Left kidney (tissue), 2 donors: Measurements from ENCODE around the gene PECR. TPM values are rescaled to one million over a fixed set of nuclear protein-coding genes. Genes with fewer than 3 reads are reported as not detected.
"Not testable (repeated sequence)": the region's sequence is repeated elsewhere in the genome, so short reads cannot be mapped to it uniquely, and the experiment has no call there.

ENCODE experiments used
- DNase-seq: peaks from one replicate; pipeline ENCODE4 v3.0.0-alpha.2; 2013
- polyA plus RNA-seq: library from polyadenylated mRNA; unstranded; fragments of 120-200 nt; gene quantifications from one replicate; pipeline ENCODE4 v1.2.1, GENCODE V29; 2013; ENCODE audit not compliant: insufficient read length

Gene PECR
- polyA plus RNA-seq, 1 donor: 46.0 TPM

GRCh38 chr2:216002693-216003092, 78.9 kb downstream of the PECR start:
- no peak for DNase-seq

DNA sequence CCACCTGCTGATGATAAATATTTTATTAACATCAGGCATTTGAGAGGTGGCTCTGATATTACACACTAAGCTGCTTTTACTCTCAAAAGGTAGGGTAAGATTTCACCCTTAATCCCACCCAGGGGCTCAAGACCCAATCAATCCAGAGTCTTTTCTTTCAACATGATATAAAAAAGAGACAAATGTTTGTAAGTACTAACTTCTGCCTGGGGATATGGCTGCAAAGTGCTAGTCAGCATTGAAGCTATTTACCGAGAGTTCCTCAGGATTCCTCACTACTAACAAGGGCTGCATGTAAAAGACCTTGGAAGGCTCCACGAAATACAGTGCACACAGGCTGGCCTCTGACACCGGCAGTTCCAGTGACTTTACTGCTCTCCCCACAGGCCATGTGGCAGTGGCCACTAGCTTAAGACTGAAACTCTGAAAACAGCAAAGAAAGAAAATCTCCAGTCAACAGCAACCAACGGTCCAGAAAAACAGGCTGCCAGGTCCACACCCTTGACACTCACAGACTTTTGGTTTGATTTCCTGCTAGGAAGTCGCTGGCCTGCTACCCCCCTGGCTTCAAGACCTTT, 79.4 kb downstream of the PECR start:
- no peak for DNase-seq

GRCh38 chr2:216001216-216002100, 80.2 kb downstream of the PECR start:
- DNase-seq: no peak

DNA sequence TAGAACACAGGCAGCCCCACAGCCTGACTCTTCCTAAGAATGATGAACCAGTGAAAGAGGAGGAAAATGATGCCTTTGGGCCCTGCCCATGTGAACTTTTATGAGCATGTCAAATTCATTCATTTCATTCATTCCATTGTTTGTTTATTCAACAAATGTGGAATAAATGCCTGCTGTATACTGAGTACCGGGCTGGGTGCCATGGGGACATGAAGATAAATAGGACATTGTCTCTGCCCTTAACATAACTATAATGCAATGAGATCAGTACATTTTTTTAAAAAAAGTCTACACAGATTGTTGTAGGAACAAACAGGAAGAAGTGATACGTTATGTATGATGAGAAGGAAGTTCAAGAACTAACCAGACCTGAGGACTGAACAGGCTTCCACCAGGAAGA, 83.0 kb downstream of the PECR start:
- no peak for DNase-seq

GRCh38 chr2:215997219-215997618, 84.4 kb downstream of the PECR start:
- no peak for DNase-seq

GRCh38 chr2:215994911-215995310, 86.7 kb downstream of the PECR start:
- DNase-seq: no peak

DNA sequence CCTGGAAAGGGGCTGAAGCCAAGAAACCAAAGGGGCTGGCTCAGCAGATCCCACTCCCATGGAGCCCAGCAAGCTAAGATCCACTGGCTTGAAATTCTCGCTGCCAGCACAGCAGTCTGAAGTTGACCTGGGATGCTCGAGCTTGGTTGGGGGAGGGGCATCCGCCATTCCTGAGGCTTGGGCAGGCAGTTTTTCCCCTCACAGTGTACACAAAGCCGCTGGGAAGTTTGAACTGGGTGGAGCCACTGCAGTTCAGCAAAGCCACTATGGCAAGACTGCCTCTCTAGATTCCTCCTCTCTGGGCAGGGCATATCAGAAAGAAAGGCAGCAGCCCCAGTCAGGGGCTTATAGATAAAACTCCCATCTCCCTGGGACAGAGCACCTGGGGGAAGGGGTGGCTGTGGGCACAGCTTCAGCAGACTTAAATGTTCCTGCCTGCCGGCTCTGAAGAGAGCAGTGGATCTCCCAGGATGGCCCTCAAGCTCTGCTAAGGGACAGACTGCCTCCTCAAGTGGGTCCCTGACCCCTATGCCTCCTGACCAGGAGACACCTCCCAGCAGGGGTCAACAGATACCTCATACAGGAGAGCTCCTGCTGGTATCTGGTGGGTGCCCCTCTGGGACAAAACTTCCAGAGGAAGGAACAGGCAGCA, 92.9 kb downstream of the PECR start:
- not testable (repeated sequence) for DNase-seq

Other genes starting within 250 kb of the PECR start
- gene MREG, start 68.3 kb downstream of the PECR start, polyA plus RNA-seq: 25.4 TPM
- 14.0 TPM for gene TMEM169, start 110 bp upstream of the PECR start, polyA plus RNA-seq
- 368 TPM for gene XRCC5, start 27.5 kb upstream of the PECR start, polyA plus RNA-seq